SKM-1 treated with dmso at 0.1 percent for 144 hours (cell line): Measurements from ENCODE around the gene SH2D5.

Experiments used
- DNase-seq: peaks from one replicate; lab custom pipeline; 2025; ENCODE audit not compliant: unreplicated experiment; lab: John Stamatoyannopoulos, UW

SH2D5 gene

DNA sequence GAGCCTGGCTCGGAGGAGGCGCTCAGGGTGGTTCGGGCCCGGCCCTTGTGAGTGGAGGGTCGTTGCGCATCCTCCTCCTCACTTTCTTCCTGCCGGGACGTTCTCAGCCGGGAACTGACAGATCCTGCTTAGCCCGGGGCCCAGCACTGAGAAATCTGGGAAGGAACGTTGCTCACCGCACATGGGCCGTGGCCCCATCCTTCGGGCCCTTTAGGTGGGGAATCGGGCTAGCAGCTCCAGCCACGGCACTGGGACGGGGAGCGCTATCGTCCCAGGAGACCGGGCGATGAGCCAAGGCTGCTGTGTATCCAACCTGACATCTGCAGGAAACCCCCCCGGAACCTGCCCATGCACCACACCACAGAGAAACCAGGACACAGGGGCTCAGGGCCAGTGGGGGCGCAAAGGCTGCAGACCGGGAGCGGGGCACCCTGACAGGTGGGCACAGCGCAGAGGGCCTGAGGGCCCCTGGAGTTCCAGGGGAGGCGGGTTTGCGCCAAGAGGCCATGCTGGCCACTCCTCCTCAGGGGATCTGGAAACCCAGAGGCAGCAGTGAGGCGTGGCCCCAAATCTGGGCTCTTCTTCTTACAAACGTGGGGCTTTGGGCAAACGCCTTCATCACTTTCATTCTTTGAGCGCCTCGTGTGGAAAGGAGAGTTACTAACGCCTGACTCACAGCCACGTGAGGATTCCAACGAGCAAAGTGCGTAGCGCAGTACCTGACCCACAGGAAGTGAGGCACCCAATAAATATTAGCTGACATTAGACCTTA lies at the start of gene SH2D5:
TSS of gene SH2D5 (minus strand) at position 116 of the 772 bp plus-strand sequence. CDS start 4,659 bp downstream, outside the sequence.
- DNase-seq, result no peak

DNA sequence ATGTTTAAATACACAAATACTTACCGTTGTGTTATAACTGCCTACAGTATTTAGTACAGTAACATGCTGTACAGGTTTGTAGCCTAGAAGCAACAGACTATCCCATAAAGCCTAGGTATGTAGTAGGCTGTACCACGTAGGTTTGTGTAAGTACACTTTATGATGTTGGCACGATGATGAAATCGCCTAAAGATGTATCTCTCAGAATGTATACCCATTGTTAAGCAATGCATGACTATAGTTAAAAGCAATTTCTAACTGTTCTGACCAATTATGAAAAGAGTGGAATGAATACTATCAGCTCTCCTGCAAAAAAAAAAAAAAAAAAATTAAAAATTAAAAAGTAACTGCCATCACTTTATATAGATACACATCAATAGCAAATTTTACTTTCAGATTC lies 43.2 kb upstream of the SH2D5 start:
- DNase-seq, result no peak

DNA sequence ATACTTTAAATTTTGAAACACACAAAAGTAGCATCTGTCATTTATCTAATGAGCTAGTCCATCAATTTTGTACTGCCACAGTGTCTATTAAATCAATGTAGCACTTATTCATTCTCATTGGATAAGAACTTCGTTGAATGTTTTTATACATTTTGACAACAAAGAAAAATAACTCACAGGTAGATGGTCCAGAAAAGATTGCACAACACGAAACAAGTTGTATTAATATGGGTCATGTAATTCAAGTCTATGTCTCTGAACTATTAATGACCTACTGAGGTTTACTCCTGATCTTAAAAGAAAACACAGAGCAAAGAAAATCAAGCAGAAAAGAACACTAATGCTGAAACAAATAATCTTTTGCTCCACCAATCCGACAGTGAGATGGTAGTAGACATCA lies 39.3 kb upstream of the SH2D5 start:
- DNase-seq, result no peak

DNA sequence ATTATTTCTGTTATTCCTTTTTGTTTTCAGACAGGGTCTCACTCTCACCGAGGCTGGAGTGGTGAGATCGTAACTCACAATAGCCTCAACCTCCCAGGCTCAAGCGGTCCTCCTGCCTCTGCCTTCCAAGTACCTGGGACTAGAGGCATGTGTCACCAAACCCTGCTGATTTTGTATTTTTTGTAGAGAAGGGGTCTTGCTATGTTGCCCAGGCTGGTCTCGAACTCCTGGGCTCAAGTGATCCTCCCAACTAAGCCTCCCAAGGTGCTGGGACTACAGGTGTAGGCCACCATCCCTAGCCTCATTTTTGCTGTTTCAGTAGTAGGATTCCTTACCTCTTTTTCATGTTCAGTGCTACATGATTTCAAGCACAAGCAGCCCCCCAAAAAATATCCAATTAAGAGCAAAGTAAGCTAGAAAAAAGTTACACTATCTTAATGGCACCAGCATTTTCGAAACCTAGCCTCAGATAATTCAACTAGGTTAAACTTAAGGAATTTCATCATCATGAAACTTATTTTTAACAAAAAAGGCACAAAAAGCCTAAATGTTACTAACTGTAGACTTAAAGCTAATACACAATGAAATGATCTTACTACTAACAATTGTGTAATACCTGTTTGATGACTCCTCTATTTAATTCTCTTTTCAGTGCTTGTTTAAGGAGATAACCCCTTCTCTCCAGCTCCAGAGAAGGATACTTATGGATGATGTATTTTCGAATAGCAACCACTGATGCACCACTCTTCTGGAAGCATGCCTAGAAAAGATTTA lies 38.0 kb upstream of the SH2D5 start:
- no peak for DNase-seq

DNA sequence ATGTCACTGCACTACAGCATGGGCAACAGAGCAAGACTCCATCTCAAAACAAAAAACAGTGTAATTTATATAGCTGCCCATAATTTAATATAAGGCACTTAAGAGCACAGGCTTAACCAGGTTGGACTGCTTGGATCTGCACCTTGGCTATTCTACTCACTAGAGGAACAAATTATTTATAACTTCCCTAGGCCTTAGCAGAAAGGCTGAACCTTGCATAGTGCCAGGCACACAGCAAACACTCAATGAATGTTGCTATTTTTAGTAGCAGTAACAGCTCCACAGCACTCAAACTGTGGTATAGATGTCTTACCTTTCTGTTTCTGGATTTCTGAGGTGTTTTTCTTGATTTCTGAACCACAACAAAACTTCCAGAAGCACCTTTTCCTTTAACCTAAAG lies 34.8 kb upstream of the SH2D5 start:
- DNase-seq, result no peak

DNA sequence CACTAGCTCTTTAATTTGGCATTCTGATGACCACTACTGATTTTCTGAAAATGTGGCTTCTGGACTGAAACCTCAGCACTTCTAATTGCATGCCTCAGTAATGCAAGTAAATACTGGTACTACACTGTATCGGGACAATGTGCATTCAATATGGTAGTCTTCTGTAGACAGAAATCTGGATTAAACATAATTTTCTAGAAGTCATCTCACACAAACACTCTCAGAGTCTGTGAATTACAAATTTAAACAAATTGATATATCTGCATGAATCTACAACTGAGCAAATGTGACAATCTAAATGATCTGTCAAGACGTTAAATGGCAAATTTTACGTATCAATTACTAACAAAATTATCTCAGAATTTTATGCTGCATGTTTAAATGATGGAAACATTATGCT lies 30.9 kb upstream of the SH2D5 start:
- no peak for DNase-seq

DNA sequence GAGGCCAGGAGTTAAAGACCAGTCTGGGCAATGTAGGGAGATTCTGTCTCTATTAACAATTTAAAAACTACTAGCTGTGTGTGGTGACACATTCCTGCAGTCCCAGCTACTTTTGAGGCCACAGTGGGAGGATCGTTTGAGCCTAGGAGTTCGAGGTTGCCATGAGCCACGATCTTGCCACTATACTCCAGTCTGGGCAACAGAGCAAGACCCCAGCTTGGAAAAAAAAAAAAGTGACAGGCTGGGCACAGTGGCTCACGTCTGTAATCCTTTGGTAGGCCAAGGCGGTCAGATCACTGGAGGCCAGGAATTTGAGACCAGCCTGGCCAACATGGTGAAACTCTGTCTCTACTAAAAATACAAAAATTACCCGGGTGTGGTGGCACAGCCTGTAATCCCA lies 27.8 kb upstream of the SH2D5 start:
- no peak for DNase-seq

DNA sequence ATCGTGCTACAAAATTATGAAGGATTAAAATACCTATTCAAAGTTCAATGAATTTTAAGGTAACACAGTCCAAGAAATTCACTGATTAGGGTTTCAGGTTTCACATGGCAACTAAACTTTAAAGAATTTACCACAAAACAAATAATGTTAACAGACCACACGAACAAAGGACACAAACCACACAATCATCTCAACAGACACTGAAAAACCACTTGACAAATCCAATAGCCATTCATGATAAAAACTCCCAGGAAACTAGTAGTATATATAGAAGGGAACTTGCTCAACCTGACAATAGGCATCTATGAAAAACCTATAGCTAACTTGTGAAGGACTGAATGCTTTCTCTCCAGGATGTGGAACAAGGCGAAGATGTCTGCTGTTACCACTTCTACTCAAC lies 21.1 kb upstream of the SH2D5 start:
- no peak for DNase-seq

DNA sequence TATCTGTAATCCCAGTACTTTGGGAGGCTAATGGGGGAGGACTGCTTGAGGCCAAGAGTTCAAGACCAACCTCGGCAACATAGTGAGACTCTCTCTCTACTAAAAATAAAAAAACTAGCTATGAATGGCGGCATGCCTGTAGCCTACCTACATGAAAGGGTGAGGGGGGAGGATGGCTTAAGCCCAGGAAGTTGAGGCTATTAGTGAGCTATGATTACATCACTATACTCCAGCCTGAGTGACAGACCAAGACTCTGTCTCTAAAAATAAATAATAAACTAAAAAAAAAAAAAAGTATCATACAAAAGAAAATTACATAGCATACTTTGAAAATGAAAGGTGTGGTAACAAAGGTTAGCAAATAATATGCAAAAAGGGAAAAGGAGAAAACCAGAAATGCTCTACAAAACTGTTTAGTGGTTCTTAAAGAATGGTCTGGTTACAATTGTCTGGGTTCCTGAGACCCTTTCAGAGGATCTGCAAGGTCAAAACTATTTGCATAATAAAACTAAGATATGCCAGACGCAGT lies 19.0 kb upstream of the SH2D5 start:
- DNase-seq, result no peak

DNA sequence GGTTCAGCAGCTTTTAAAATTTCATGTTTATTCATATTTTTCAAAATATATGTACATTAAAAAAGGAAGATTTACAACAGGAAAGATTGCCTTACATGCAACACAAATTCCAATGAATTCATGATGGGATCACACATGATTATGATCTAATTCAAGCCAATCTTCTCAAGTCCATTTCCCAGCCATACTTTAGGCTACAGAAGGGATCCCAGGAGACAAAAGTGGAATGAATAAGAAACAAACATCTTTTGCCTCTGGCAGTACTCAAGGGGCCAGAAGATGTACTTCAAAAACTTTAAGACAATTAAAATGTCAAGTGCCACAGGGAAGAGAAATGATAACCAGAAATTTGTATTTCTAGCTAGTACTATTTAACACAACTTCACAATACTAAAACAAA lies 10.2 kb upstream of the SH2D5 start:
- no peak for DNase-seq

DNA sequence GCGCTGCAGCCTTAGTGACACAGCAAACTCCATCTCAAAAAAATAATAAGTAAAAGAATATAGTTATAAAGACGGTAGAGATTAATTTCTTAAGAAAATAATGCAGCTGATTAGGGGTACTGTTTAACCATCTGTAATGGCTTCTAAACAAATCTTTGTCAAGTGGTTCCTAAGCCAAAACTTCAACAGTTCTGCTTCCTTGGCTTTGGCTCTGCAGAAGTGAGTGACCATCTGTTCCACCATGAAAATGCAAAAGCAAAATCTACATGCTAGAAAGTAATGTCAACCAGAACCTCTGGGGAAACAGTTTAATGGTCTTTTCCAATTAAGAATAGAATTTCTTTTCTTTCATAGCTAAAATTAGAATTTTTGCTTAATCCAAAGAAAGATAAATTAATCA lies 8.3 kb upstream of the SH2D5 start:
- no peak for DNase-seq

DNA sequence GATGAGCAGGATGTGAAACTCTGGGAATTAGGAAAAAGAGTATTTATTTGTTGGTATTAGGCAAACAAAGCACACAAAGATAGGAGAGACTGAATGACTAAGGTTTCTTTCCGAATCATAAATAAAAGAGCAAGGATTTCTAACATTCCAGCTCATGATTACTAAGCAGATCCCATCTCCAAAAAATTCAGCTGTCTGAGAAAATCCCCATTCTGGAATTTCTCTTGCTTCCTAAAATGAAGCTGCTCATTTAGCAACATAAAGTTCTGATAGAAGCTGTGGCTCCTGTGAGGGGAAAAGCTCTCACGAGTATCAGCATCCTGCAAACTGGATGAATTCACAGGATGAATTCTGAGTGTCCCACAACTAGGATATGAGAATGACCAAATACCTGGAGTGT lies 6.7 kb upstream of the SH2D5 start:
- DNase-seq, result no peak

DNA sequence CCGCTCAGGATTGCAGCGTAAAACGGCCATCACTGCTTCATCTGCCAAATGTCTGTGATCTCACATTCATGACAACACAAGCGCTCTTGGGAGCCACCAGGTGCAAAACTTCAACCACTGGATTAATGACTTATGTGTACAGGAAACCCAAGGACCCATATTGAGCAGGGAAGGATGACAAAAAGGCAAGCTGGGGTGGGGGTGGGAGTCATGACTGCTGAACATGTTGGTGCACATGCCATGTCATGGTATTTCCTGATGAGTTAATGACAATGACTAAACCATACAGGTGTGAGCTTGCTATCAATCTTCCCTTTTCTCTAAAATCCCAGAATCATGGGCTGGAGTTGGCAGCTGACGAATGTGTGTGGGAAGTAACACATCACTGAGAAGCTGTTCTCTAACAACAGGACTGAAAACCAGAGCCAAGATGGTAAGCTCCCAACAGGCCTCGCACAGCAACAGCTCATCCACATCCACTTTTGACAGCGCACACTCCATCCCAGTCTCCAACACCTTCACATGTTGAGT lies 3.1 kb upstream of the SH2D5 start:
- DNase-seq, result no peak

DNA sequence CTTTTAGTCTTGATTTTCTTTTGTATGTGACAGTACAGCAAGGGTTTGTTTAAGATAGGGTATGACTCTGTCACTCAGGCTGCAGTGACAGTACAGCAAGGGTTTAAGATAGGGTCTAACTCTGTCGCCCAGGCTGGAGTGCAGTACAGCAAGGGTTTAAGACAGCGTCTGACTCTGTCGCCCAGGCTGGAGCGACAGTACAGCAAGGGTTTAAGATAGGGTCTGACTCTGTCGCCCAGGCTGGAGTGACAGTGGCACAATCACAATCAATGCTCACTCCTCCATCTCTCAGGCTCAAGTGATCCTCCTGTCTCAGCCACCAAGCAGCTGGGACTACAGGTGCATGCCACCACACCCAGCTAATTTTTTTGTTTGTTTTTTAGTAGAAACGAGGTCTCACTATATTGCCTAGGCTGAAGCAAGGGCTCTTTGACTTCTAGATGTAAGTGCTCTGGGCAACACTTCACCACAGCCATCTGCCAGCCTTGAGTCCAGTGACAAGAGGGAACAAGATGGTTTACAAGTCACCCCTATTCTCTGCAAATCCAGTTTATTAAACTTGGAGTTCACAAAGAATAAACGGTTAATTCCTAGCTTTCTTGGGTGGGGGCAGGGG lies 965 bp upstream of the SH2D5 start:
- DNase-seq, result no peak

DNA sequence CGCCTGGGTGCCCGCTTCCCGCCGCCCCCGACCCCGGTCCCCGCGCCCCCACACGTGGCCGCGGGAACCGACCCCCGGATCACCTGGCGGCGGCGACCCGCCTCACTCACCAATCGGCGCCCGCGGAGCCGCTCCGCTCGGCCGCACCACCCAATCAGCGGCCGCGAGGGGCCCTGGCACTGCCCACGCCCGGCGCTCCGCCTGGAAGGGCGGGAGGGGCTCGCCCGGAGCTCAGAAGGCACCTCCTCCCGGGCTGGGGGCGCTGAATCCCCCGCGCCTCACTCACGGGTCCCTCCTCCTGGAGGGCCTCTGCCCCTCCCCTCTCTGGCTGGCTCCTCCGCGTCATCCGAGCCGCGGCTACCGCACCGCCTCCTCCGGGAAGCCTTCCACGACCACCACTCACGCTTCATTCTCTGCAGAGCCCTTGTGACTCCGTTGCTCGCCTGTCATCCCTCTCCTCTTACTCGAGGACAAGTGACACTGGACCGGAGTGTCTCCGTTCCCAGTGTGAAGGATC lies 374 bp downstream of the SH2D5 start:
- DNase-seq, result no peak

DNA sequence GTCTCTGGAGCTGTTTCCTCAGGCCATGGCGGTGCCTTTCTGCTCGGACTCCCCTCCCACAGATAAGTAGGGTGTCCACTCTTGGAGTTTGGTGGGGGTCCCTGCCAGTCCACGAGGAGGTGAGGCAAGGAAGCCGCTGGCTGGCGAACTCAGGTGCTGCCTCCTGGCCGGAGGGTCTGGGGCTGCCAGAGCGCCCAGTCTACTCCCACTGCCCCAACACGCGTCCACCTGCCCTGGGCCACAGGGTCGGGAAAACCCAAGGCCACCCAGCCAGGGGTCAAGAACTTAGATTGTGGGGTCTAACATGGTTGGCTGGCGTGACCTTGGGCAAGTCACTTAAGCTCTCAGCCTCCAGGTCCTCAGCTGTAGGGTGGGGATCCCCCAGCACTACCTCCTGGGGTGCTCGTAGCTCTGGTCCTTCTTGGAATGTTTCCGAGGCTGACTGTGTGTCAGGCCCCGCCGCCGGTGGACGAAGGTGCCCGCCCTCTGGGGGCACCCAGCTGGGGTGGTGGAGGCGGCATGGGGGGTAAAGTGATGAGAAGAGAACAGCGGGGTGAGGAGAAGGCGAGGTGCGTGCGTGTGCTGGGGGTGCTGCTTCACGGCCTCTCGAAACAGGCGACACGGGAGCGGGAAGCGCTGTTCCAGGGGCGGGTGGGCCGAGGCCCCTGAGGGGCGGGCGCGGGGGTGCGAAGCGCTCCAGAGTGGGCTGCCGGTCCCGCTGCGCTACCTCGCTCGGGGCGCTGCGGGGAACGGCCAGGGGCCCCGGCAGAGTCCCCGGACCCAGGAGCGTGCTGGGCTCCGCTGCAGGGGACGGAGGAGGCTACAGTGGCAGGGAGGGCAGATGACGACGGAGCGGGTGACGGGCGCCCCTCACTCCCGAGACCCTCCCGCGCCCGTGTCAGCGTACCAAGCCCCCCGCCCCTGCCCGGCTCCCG lies 1.2 kb downstream of the SH2D5 start:
- DNase-seq, result no peak

DNA sequence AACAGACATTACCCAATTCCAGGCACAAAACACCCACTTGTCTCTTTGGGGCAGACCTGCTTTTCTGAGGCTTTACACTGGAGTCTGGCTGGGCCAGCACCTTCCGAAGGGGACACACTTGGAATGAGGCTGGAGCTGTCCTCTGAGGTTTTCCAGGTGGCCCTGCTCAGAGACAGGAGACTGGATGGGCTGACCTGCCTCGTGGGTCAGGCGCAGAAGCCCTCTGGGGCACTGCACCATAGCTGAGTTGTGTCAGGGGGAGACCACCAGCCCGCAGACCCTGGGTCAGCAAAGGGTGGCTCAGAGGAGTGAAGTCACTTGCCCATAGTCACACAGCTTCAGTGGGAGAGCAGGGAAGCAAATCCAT lies 1.8 kb downstream of the SH2D5 start:
- no peak for DNase-seq

DNA sequence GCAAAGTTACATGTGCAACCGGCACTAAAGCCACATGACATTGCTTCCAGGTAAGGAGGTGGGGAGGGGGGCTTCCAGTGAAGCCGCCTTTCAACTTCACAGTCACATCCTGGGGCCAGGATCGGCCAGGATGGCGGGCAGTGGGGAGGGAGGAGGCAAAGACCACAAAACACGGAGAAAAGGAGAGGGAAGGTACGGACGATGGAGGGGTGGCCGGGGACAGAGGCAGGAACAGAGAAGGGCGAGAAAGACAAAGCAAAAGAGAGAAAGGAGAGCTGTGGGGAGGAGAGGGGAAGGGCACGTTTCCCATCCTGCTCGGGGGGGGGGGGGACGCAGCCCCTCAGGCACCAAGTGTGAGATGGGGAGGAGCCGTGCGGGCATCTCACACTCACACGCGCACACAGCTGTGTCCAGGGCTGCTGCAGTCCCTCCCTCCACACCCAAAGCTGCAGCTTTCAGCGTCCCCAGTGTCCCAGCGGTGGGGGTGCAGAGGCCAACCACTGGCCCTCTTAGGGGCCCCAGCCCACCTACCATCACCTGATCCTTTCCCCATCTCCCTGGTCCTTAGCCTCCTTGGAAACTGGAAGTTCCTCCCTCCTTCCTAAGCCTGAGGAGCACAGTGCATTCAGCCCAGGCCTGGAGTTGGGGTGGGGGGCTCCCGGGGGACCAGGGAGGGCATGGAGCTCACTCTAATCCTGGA lies 2.4 kb downstream of the SH2D5 start:
- no peak for DNase-seq

DNA sequence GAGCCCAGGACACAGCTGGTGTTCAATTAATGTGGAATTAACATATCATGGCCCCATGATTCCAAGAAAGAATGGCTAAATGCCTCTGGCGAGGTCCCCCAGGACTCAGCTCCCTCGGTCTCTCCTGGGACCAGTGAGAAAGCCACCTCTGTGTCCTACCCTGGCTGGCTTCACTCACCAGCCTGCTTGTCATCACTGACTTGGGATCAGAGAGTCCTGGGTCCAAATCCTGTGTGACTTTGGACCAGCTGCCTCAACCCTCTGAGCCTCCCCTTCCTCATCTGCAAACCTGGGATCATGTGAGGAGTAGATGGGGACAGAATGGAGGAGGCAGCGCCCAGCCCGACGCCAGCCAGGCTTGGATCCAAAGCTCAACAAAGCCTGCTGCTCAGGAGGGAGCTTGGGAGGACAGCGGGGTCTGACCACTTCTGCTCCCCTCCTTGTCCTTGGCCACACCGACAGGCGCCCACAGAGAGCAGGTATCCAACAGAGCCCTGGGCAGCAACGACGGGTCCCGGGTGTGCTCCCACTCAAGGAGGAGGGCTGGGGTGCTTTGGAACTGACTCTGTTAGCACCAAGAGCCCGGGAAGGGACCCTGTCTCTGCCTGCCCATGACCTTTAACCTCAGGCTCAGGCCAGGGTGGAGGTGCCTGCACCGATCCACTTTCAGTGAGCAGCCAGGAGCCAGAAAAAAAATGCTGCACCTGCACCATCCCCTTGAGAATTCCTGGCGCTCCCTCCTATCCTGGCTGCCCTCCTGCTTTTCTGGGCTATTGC lies 3.2 kb downstream of the SH2D5 start:
- no peak for DNase-seq
